Coronary artery (tissue), 2 donors: ENCODE measurements around the gene IKBIP.
"Not testable (repeated sequence)": the region's sequence is repeated elsewhere in the genome, so short reads cannot be mapped to it uniquely, and the experiment has no call there.

Experiments
- DNase-seq: peaks from one replicate; pipeline ENCODE4 v3.0.0-alpha.2; 2017; ENCODE audit warnings: low spot score
- H3K27ac ChIP-seq, 2 donors: fragments of 200-600 bp; sonication (generic); one replicate each; pipeline ENCODE4 v1.5.1; 2016 to 2019
- H3K4me3 ChIP-seq: fragments of 200-600 bp; sonication (generic); 2 replicates; pipeline ENCODE4 v1.5.1; 2016; ENCODE audit warnings: mild to moderate bottlenecking, moderate library complexity
- TF ChIP-seq, protein P1 (sequence below): fragments of 200-600 bp; sonication (generic); IDR thresholded peaks from one replicate; pipeline ENCODE4 v1.5.1; 2019; ENCODE audit warnings: antibody characterized with exemption

IKBIP gene

DNA sequence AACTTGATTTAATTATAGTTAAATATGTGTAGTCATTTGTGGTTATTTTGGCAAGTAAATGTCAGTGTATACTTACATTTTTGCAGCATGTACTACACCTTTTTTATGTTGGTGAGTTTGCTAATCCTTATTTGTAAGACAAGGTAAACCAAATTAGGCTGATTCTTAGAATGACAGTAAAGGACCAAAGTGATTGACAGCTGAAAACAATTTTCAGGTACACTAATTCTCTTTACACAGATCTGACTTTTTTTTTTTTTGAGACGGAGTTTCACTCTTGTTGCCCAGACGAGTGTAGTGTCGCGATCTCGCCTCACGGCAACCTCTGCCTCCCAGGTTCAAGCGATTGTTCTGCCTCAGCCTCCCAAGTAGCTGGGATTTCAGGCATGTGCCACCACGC lies 42.7 kb downstream of the IKBIP start:
- TF ChIP-seq, protein P1, sequence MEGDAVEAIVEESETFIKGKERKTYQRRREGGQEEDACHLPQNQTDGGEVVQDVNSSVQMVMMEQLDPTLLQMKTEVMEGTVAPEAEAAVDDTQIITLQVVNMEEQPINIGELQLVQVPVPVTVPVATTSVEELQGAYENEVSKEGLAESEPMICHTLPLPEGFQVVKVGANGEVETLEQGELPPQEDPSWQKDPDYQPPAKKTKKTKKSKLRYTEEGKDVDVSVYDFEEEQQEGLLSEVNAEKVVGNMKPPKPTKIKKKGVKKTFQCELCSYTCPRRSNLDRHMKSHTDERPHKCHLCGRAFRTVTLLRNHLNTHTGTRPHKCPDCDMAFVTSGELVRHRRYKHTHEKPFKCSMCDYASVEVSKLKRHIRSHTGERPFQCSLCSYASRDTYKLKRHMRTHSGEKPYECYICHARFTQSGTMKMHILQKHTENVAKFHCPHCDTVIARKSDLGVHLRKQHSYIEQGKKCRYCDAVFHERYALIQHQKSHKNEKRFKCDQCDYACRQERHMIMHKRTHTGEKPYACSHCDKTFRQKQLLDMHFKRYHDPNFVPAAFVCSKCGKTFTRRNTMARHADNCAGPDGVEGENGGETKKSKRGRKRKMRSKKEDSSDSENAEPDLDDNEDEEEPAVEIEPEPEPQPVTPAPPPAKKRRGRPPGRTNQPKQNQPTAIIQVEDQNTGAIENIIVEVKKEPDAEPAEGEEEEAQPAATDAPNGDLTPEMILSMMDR, result no peak
- no peak for DNase-seq
- no peak overlapping the region for H3K27ac ChIP-seq
- H3K4me3 ChIP-seq, result no peak overlapping the region

DNA sequence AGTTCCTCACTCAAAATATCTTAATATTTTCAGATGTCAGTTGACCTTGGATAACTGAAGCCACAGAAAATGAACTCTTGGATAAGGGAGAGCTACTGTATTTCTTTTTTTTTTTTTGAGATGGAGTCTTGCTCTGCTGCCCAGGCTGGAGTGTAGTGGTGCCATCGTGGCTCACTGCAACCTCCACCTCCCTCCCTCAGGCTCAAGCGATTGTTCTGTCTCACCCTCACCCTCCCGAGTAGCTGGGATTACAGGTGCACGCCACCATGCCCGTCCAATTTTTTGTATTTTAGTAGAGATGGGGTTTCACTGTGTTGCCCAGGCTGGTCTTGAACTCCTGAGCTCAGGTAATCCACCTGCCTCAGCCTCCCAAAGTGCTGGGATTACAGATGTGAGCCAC lies 47.3 kb downstream of the IKBIP start:
- DNase-seq, H3K4me3 ChIP-seq, H3K27ac ChIP-seq: not testable (repeated sequence)

DNA sequence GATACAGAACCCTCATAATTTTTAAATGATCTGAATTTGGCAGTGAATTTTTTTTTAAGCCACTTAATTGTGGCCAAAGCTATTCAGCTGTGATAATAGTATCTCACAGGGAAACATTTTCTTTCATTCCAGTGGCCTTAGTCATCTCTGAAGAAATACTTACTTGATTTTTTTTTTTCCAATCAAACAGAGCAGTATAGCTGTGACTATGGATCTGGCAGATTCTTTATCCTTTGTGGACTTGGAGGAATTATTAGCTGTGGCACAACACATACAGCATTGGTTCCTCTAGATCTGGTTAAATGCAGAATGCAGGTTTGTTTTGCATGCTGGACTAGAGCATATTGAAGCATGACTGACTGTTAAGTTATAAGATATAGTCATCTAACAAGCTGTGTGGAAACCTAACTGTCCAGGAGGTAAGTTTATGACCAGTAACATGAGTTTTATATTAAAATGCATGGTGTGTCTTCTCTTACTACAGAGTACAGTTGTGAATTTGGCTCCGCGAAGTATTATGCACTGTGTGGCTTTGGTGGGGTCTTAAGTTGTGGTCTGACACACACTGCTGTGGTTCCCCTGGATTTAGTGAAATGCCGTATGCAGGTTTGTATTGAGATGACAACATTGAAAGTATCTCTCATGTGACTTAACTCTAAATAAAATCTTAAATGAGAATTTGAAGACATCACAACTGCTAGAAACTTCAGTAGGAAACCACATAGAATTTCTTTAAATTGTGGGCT lies 49.2 kb downstream of the IKBIP start:
- TF ChIP-seq, protein P1, result no peak
- Histone ChIP-seq H3K27ac (peak overlapping the region in 1 of 2 donors; percentile 6), H3K4me3 (peak overlapping the region; percentile 94)
- DNase-seq, result no peak

DNA sequence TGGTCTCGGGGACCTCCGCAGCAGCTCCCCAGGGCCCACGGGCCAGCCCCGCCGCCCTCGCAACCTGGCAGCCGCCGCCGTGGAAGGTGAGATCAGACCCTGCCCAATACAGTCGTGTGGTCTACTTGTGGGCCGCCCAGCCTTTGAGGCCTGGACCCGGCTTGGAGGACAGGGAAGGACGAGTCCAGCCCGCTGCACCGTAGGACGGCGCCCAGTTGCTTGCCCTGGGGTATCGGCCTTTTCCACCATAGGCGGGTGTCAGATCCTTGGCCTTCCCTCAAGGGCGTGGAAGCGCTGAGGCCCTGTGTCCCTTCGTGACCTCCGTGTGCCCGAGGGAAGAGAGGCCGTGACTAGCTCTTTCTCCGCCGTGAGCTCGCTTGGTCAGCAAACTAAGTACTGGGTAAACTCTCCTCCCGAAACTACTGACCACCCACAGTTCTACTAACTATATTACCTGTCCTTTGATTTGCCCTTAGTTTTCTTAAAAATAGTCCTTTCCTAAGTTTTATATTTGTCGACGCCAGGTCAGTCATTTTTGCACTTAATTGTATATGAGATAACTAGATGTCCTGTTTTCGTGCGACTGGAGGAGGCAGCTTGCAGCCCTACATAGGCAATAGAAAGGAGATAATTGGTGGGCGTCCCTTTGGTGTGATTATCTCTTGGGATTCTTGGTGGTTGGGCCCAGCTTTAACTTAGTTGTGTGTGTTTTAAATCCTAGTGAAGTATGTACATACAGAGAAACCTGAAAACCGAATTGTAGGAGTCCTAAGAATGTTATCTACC lies 50.3 kb downstream of the IKBIP start:
- H3K27ac ChIP-seq, result peak overlapping the region; percentile 93 to 98
- peak overlapping the region; percentile 94 for H3K4me3 ChIP-seq
- peak; percentile 80 for DNase-seq
- TF ChIP-seq, protein P1, result no peak

DNA sequence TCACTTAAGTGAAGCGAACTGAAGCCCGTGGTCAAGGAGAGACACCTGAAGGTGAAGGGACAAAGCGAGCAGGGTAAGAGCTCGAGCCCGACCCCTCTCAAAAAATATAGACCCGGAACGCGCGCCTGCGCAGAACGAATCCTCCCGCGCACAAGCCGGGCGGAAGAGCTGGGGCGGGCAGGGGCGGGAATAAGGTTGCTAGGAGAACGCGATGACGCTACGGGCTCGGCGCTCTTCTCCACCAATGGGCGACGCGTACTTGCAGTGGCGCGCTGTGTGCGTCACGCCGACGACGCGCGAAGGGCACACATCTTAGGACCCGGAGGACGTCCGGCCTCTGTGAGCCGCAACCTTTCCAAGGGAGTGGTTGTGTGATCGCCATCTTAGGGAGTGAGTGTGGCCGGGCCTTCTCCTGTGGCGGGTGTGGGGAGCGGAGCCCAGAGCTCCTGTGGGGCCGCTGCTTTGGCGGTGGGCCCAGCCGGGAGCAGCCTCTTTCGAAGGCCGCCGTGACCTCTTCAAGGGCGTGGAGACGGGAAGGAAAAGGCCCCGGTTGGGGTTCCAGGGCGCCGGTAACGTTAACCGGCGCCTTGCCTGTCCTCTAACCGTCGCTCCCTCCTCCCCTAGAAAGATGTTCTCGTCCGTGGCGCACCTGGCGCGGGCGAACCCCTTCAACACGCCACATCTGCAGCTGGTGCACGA lies 51.1 kb downstream of the IKBIP start, which contains the start of gene SLC25A3:
Gene SLC25A3, plus strand, starts transcription at position 336 of the 699 bp plus-strand sequence. Its CDS starts 293 bp downstream, at position 629.
- peak; percentile 98 for DNase-seq
- TF ChIP-seq, protein P1, result no peak
- Histone ChIP-seq H3K27ac (peak within 1 kb of the TSS; percentile 93 to 98), H3K4me3 (peak within 1 kb of the TSS; percentile 94)

DNA sequence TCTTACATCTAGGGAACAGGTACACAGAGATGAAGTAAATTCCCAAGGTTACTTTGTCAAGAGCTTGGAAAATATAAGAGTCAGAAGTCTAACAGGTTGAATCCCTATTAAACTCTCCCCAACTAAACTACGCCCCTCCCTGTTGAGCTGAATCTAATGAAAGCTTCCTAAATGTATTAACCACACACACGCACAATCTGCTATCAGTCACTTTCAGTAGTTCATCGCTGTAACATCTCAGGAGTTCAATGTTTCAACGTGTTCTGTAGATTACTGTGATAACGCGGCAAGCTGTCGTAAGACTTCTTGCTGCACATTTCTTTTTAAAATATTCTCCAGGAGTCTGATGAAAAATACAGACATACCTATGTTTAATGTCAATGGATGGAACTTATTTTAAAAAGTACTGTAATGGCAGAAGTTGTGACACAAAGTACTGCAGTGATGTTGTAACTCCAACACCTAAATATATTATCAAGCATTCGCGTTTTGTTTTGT lies 51.7 kb downstream of the IKBIP start:
- peak overlapping the region; percentile 94 for H3K4me3 ChIP-seq
- no peak for DNase-seq
- TF ChIP-seq, protein P1, result no peak
- H3K27ac ChIP-seq, result peak overlapping the region; percentile 93 to 98

DNA sequence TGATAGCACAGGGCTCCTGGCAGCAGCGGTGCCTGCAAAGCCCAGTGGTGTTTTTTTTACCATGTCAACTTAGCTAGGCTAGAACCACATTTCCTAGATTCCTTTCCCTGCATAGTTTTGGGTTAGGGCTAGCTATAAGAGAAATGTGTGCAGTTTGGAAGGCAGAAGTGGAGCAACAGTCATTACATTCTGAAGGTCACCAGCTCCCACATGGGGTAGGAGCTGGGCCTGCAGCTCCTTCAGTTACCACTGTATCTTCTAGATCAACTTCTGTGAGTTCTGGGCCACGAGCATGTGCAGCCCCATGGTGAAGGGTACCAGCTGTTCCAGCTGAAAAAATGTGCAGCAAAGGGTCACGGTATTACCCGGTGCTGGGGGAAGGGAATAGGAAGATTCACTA lies 53.4 kb downstream of the IKBIP start:
- Histone ChIP-seq H3K27ac (no peak overlapping the region), H3K4me3 (no peak overlapping the region)
- TF ChIP-seq, protein P1, result no peak
- no peak for DNase-seq
